OCI-LY3 (cell line): ENCODE measurements around the gene CPB1.

Experiments used
- CTCF ChIP-seq: fragments of 200-600, 300-600 bp; sonication (generic); IDR thresholded peaks from 2 replicates; pipeline ENCODE4 v1.5.1; 2014; ENCODE audit warnings: antibody characterized with exemption, low read length, low read depth
- EZH2phosphoT487 ChIP-seq: fragments of 200-600 bp; shearing (Covaris generic); IDR thresholded peaks from 2 replicates; pipeline ENCODE4 v1.6.1; 2018; ENCODE audit warnings: antibody characterized with exemption, mixed run types, low read depth

GRCh38 chr3:148778926-148779325, 48.7 kb upstream of the CPB1 start:
- TF ChIP-seq CTCF = no peak
- no peak for TF ChIP-seq EZH2phosphoT487
